BJ (cell line): ENCODE results near the gene MYOM3. TPM values are rescaled to one million over a fixed set of nuclear protein-coding genes. Genes with fewer than 3 reads are reported as not detected.

Source experiments
- CTCF ChIA-PET: fragments of 350-600 bp; formaldehyde crosslinking; extraction: SDS; loops from one replicate; lab custom pipeline; 2021; ENCODE audit warnings: antibody characterized with exemption, inconsistent platforms; lab: Yijun Ruan, JAX
- POLR2A ChIA-PET: fragments of 300-600 bp; sonication (Branson Sonifier 250); formaldehyde crosslinking; extraction: SDS; loops from one replicate; lab custom pipeline; 2021; ENCODE audit warnings: antibody characterized with exemption; lab: Charles Lee
- DNase-seq: peaks from one replicate; pipeline ENCODE4 v3.0.0-alpha.2; 2011; ENCODE audit warnings: low read depth
- H3K27me3 ChIP-seq: 2 replicates; pipeline ENCODE4 v1.6.0; 2011; ENCODE audit warnings: low read length; ENCODE audit not compliant: control insufficient read depth, insufficient read depth
- H3K36me3 ChIP-seq: 2 replicates; pipeline ENCODE4 v1.5.1; 2011; ENCODE audit warnings: low read length; ENCODE audit not compliant: control insufficient read depth, insufficient read depth
- H3K4me3 ChIP-seq: 2 replicates; pipeline ENCODE4 v1.5.1; 2011; ENCODE audit warnings: low read depth, mild to moderate bottlenecking, control low read depth, low read length
- polyA plus RNA-seq: library from polyadenylated mRNA; depleted of rRNA; stranded (reverse); fragments of >200 nt; gene quantifications from 2 replicates; pipeline ENCODE4 v1.2.3, GENCODE V29; 2011
- TF ChIP-seq, protein P1 (sequence below): IDR thresholded peaks from 2 replicates; pipeline ENCODE4 v1.5.1; 2011; ENCODE audit warnings: low read depth, mild to moderate bottlenecking, control low read depth, inconsistent platforms, low read length, moderate library complexity; ENCODE audit not compliant: insufficient read depth

MYOM3 gene
- polyA plus RNA-seq, 1 experiment = not detected

DNA sequence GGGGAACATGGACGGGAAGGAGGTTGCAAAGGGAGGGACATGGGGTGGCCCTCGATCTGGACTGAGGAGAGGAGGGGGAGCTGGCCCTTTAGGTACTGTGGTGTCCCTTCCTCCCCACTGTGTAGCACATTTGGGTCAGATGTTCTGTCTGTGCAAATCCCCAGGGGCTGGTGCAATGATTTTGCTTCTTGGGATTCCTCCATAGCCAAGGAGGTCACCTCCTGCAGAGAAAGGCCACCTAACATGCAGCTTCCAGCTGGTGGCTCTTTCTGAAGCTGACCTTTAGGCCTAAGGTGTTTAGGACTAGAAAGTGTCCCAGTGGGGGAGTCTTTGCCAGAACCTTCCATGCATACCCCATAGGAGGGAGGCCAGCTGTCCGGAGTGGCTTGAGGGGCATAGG lies 9.0 kb upstream of the MYOM3 start:
- DNase-seq = no peak
- CTCF ChIA-PET = interaction anchor here (1.3 to 1.7 kb wide), 2 partner anchors 9 to 10 kb away, joined by 3 to 6 read pairs; partner anchors contain the start of gene MYOM3
- H3K27me3 ChIP-seq = no peaks in the 10 kb centered on the region
- TF ChIP-seq, protein P1, sequence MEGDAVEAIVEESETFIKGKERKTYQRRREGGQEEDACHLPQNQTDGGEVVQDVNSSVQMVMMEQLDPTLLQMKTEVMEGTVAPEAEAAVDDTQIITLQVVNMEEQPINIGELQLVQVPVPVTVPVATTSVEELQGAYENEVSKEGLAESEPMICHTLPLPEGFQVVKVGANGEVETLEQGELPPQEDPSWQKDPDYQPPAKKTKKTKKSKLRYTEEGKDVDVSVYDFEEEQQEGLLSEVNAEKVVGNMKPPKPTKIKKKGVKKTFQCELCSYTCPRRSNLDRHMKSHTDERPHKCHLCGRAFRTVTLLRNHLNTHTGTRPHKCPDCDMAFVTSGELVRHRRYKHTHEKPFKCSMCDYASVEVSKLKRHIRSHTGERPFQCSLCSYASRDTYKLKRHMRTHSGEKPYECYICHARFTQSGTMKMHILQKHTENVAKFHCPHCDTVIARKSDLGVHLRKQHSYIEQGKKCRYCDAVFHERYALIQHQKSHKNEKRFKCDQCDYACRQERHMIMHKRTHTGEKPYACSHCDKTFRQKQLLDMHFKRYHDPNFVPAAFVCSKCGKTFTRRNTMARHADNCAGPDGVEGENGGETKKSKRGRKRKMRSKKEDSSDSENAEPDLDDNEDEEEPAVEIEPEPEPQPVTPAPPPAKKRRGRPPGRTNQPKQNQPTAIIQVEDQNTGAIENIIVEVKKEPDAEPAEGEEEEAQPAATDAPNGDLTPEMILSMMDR = no peak
- POLR2A ChIA-PET = no interaction called here
- H3K36me3 ChIP-seq = no peaks in the 10 kb centered on the region
- no peak overlapping the region for H3K4me3 ChIP-seq

DNA sequence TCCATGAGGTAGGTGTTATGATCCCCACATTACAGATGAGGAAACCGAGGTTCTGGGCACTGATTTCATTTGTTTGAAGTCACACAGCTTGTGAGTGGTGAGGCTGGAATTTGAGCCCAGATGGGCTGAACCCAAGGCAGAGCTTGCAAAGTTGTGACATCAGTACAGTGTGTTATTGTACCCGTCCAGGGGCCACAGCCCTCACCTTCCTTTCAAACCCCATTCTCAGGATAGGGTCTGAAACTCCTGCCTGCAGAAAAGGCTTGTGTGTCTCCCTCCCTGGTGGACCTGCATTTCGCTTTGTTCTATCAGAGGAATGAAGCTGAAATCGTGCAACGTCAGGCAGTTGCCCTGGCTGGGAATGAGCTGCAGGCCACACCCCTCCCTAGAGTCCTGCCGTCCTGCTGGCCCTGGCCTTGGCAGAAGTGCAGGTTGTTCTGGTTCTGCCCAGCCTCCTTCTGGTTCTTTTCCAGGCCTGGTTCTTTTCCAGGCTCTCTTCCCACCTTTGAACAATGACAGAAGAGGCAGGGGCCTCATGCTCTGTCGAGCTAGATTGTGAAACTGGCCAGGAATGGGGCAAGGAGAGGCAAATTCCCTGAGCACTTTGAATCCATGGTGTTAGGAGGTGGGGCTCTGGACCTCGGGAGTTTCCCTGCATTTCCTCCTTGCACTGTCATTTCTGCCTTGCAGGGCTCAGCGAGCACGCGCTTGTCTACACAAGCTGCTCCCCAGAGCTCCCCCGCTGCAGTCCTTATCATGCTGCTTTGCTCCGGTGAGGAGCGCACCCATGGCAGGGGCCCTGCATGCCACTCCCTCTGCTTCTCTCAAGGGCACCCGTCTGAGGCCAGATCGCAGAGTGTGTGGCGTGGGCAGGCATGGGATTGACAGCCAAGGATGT lies 8.2 kb upstream of the MYOM3 start:
- Histone ChIP-seq H3K36me3 (no peaks in the 10 kb centered on the region), H3K4me3 (no peak overlapping the region), H3K27me3 (no peaks in the 10 kb centered on the region)
- ChIA-PET CTCF (interaction anchor here (1.1 to 4.0 kb wide), 2 partner anchors 30 to 310 kb away, joined by 6 to 20 read pairs; no protein-coding TSS in a partner anchor), POLR2A (no interaction called here)
- no peak for DNase-seq
- TF ChIP-seq, protein P1 = no peak

DNA sequence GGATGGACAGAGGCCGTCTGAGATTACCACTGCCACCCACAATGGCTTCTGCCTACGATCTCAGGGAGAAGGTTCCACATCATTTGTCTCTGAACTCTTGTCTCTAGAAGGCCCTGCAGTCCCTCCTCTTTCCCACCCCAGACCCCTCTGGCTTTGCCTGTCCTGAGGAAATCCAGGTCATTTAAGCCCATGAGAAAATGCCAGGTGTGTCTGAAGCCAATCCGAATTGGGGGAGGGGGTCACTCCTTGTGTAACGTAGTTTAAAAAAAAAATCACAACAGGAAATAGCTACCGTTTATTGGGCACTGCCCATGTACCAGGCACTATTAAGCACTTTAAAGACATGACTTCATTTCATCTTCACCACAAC lies 7.5 kb upstream of the MYOM3 start:
- no peak overlapping the region for H3K4me3 ChIP-seq
- DNase-seq = no peak
- no peaks in the 10 kb centered on the region for H3K27me3 ChIP-seq
- POLR2A ChIA-PET = no interaction called here
- no peaks in the 10 kb centered on the region for H3K36me3 ChIP-seq
- TF ChIP-seq, protein P1 = no peak
- CTCF ChIA-PET = interaction anchor here (1.1 to 4.0 kb wide), 2 partner anchors 31 to 310 kb away, joined by 6 to 20 read pairs; no protein-coding TSS in a partner anchor

DNA sequence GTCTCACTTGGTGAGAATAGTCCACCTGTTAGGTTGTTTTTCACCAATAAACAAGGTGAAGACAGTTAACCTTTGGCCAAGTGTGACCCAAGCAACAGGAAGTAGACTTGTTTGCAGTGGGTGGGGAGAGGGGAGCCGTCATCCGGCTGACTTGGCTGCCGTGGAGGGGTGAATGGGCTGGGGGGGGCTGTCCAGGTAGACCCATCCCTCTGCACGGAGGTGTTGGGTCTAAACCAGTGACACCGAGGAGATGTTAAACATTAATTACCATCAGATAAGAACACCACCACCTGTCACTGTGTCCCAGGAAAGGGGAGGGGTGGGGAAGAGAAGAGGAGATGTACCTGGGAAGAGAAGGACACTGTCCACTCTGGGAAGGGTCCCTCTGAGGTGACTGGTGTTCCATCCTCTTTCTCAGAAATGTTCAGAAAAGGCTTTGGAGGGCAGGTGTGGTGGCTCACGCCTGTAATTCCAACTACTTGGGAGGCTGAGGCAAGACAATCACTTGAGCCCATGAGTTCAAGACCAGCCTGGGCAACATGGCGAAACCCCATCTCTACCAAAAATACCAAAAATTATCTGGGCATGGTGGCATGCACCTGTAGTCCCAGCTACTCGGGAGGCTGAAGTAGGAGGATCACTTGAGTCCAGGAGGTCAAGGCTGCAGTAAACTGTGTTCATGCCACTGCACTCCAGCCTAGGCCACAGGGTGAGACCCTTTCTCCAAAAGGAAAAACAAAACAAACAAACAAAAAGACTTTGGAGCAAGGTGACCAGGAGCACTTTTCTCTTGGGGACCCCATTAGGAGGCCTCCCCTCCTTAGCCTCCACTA lies 6.7 kb upstream of the MYOM3 start:
- 0 out of 2 replicates have a peak, but pooled peaks cover 2% of the 10 kb centered on the region for H3K27me3 ChIP-seq
- ChIA-PET POLR2A (no interaction called here), CTCF (interaction anchor here (1.1 to 4.0 kb wide), 2 partner anchors 31 to 309 kb away, joined by 6 to 20 read pairs; no protein-coding TSS in a partner anchor)
- no peaks in the 10 kb centered on the region for H3K36me3 ChIP-seq
- DNase-seq = no peak
- H3K4me3 ChIP-seq = no peak overlapping the region
- TF ChIP-seq, protein P1 = no peak
